NCI-H146 treated with DMSO at 0.1 percent for 48 hours (cell line): ENCODE data around the gene ARHGAP42.

Experiments used
- DNase-seq: peaks from one replicate; lab custom pipeline; 2025; ENCODE audit not compliant: unreplicated experiment; lab: John Stamatoyannopoulos, UW

Gene ARHGAP42

DNA sequence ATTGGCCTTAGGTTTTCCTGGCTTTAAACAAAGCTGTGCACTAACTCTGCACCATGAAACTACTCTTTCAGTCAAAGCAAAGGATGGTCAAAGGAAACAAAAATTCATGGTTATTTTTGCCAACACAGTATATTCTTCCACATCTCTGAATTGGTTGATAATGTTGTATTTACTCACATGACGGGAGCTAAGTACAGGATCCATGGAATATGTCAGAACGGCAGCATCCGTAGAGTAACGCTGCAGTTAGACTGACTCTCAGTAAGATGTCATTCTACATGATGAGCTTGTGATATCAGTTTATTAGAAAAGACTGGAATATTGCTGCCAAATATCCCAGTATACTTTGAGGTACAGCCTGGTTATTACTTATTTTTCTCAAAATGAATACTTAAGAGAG, 270.4 kb downstream of the ARHGAP42 start:
- DNase-seq = no peak

GRCh38 chr11:100961633-100962032, 274.5 kb downstream of the ARHGAP42 start:
- no peak for DNase-seq

DNA sequence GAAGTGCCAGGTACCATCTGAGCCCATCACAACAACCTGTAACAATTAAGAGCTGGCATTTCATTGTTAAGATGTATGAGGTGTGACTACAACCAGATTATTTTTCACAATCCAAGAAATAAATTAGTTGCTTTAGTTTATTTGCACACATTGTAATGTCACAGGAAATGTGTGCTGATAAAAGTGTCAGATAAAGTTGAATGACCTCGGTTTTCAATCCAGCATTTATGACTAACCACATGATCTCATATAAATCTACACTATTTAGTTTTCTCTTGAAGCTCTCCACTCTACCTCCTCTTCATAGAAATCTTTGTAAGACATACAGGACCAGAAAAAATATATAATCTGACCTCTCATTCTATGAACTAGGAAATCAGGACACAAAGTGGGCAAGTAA, 276.3 kb downstream of the ARHGAP42 start:
- DNase-seq = no peak

DNA sequence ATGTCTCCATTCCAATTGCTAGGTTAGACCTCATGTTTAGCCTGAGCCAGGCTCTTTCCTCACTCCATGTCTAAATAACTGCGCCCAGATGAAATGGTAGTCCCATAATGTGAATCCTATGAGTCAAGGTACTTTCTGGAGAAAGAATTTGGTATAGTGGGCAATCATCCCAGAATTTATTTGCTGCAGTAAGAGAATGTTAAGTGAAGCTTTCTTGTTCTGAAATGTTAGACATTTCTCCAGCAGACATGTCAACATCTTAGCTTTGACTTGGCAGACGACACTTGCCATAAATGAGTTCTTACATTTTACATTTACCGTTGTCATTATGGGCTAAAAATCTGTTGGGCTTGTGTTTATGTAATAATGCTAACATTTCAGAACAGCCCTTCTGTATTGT, 277.3 kb downstream of the ARHGAP42 start:
- no peak for DNase-seq

- no peak for DNase-seq
These were observed 278.3 kb downstream of the ARHGAP42 start for GRCh38 chr11:100965346-100965745.

GRCh38 chr11:100966366-100966765, 279.3 kb downstream of the ARHGAP42 start:
- DNase-seq = no peak

DNA sequence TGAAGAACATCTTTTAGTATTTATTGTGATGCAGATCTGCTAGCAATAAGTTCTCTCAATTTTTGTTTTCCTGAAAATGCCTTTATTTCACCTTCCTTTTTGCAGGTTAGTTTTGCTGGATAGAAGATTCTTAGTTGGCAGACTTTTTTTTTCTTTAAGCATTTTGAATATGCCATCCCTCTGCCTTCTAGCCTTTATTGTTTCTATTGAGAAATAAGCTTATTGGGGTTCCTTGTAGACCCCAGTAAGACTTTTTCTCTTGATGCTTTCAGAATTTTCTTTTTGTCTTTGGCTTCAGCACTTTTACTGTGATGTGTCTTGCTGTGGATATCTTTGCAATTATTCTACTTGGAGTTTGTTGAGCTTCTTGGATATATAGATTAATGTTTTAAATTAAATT, 281.9 kb downstream of the ARHGAP42 start:
- no peak for DNase-seq

- DNase-seq = no peak
These were observed 283.4 kb downstream of the ARHGAP42 start for GRCh38 chr11:100970283-100971164.

DNA sequence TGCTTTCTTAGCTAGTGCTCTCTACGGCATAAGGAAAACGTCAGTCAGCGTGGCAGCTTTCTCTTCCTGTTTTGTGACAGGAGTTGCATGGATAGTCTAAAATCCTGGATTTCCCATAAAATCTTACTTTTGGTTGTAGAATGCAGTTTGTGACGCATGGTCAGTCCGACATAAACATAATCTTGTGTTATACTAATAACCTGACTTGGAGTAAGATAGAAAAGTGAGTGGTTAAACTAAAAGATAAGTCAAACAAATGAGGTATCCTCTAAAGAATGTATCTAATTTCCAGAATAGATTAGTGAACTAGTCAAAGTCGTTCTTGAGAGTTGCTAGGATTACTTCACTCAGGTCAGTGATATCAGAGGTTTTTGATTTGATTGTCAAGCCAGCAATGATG, 285.0 kb downstream of the ARHGAP42 start:
- no peak for DNase-seq

- DNase-seq = no peak
These were observed 291.4 kb downstream of the ARHGAP42 start for GRCh38 chr11:100978442-100978841.

DNA sequence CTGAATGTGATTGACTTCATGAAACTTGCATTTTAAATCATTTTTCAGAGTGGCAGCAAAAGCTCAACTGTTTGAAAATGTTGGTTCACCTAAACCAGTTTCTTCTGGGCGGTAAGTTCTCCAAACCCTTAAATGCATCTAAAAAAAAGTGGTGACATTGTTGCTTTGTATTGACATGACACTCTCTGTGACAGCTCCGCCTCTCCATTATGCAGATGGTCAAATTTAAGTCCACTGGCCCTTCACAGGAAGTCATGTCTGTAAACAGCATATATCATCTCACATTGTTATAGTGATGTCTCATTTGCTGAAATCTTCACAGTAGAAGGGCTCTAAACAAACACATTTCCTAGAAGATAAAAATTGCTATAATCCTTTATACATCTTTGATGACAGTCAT, 291.9 kb downstream of the ARHGAP42 start:
- DNase-seq = no peak

DNA sequence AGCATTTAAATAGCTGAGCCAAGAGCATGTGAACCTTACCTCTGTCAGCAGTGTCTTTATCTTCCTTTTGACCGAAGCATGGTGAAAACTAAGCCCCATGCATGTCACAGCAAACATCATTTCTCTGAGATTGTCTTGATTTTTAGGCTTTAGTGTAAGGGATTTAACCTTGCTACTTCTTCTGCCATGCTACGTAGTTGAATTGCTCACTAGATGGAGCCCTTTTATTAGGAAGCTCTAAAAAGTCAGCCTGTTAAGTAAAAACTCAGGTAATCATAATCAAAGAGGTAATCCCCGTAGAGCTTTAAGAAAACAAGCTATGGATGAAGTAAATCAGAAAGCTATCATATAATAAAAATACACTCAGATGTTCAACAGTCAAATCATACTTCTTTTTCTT, 293.1 kb downstream of the ARHGAP42 start:
- no peak for DNase-seq

DNA sequence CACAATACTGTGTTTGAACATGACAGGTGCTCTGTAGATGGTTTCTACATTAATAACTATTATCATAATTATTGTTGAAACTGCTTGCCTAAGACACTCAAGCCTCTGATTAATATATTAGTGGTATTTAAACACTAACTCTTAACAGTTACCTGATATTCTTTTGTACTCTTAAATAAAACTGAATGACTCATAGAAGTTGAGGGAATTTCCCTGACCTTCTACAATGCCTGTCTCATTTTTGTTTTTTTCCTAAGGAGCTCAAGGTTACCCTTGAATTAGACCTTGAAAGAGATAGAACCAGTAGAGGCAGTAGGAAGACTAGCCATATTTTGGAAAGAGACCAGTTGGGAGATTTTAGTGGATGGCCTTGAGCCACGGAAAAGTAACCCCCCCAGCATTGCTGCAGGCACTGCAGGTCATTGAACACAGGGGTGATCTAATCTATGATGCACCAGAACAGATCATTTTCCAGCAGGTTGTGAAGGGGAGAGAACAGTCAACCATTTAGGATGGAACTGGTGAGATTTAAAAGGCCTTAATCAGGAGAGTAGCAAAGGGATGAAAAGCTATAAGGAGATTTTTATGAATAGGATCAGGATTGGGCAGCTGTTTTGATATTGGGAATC, 294.2 kb downstream of the ARHGAP42 start:
- DNase-seq = no peak

DNA sequence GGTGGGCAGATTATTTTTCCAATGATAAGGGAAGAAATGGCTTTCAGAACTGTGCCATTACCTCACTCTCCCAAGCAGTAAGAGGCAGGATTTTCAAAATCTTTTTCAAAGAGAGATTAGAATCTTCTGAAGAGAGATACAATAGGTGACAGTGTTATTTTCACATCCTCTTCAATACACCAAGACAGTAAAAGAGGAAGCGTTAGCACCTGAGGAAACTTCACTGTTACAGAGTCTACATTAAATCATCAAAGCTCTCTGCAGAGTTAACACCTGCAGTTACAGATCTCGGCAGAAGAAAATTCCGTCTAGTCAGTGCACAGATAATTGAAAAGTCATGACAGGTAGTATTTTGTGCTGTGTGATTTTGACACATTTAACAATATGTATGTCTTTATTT, 297.6 kb downstream of the ARHGAP42 start:
- DNase-seq = no peak

- no peak for DNase-seq
These were observed 303.8 kb downstream of the ARHGAP42 start for GRCh38 chr11:100990931-100991330.

DNA sequence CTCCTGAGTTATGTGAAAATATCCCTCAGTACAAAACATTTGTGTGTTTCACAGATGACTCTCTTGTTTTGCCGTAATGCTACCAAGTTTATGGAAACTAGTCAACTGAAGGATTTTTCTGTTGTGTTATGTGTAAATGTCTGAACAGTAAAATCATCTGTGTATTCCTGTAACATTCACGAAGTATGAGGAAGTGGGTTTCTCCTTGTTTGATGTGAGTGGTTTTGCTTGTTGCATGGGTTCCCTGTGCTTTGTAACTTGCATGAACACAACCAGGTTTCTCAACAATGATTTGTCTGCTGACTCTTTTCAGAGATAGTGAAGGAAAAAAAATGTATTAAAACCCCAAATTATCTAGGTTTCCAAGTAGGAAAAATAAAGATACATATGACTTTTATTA, 304.5 kb downstream of the ARHGAP42 start:
- no peak for DNase-seq

DNA sequence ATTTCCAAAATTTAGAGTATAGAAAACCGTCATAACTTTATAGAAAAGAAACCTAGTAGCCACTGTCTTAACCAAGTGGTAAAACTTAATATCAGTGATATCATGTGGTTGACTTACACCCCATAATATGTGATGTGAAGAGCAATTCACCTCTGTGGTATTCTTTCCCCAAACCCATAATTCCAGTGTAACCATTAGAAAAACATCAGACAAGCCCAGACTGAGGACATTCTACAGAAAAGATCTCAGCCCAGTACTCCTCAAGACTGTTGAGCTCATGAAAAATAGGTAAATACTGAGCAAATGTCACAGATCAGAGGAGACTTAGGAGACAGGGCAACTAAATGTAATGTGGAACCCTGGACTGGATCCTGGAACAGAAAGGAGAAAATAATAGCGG, 307.9 kb downstream of the ARHGAP42 start:
- no peak for DNase-seq

GRCh38 chr11:100999756-101000155, 312.7 kb downstream of the ARHGAP42 start:
- DNase-seq = no peak

DNA sequence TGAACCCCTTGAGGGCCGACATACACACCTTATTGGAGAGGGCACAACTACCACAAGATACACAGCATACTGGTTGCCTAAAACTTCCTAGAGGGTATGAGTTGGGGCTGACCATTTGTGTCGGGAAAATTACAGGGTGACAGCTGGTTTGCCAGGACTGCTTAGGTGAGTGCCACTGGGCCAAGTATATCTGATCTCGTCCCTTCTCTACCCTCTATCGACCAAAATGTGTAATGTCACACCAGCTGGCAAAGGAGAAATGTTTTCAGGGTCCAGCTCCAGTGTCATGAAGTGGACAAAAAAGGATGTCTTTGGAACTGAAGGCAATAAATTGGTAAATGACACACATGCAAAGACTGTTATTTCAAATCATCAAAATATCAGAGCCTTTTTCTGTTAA, 316.4 kb downstream of the ARHGAP42 start:
- DNase-seq = no peak

DNA sequence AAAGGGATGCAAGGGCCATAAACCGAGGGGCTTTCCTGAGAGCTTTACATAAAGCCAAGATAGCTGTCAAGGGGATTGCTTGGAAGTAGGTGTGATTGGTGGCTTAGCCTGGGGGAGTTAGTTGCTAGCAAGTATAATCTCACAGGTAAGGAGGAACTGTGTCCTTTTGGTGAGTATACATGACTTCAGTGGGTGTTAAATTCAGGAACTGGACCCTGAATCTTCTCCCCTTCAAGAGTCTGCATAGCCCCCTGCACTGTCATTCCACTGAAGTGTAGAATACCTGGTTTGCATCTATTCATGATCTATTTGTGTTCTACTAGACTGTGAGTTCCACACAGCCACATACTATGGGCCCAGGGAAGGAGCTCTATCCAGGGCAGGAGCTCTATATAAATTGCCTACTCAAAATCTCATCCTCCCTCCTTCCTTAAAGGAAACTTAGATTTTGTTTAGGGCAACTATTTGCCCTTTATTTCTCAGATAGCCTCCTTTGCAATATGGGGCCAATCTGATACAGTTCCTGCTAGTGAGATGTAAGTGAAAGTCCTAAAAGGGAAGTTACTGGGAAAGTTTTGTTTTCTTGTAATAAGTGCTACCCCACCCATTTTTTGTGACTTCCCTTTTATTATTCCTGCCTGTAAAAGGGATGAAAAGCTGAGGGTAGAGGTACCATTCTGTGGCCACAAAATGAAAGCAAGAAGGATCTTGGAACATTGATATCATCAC, 322.0 kb downstream of the ARHGAP42 start:
- no peak for DNase-seq

GRCh38 chr11:101009690-101010055, 322.6 kb downstream of the ARHGAP42 start:
- no peak for DNase-seq

GRCh38 chr11:101010899-101011298, 323.8 kb downstream of the ARHGAP42 start:
- DNase-seq = no peak
